ENCODE measurements around the gene TSPEAR.
"Not testable (repeated sequence)": the region's sequence is repeated elsewhere in the genome, so short reads cannot be mapped to it uniquely, and the experiment has no call there.

Gene TSPEAR

DNA sequence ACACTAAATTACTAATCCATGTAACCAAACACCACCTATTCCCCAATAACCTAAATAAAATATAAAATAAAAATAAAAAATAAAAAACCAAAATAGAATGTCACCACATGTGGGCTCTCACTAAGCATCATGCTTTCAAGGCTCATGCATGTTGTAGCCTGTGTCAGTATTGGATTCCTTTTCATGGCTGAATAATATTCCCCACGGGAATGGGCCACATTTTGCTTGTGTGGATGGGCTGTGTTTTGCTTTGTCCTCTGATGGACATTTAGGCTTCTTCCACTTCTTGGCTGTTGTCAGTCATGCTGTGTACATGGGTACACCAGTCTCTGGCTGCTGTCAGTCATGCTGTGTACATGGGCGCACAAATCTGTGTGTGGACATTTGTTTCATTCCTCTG lies 122.3 kb downstream of the TSPEAR start:
- H3K27ac ChIP-seq = no peak overlapping the region
- H4K20me1 ChIP-seq = no peaks in the 10 kb centered on the region
- peaks cover 24% of the 10 kb centered on the region for H3K4me1 ChIP-seq
- no peak for TF ChIP-seq Cebpa-rat (IDR thresholded peaks at IDR 0.05)
- no peaks in the 10 kb centered on the region for H3K36me3 ChIP-seq
- peaks cover 6% of the 10 kb centered on the region; the same call in 1 of the 2 replicates for H3K9me3 ChIP-seq
- H3K4me3 ChIP-seq = no peak overlapping the region
- no peak overlapping the region for H3K9ac ChIP-seq
- H3K27me3 ChIP-seq = no peaks in the 10 kb centered on the region
- no peak overlapping the region for H3K4me2 ChIP-seq

DNA sequence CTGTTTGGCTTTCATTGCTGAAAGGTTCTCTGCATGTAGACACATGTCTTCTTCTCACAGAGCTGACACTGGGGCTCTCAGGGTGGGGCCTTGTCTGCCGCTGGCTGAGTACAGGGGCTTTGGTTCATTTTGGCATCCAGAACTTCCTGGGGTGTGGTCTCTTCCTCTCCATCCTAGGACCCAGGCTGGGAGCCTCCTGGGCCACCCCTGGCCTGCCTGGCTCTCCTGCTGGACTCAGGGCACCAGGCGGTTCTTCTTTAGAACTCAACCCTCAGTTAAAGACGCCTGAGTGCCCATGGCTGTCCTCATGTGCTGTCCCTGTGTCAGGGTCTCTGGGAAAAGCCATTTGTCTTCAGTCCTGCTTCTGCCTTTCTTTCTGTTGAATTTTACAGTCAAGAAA lies 125.5 kb downstream of the TSPEAR start:
- Histone ChIP-seq H3K9me3 (peaks cover 23% of the 10 kb centered on the region), H3K27me3 (no peaks in the 10 kb centered on the region), H3K9ac (no peak overlapping the region), H3K4me2 (no peak overlapping the region), H3K4me3 (no peak overlapping the region), H4K20me1 (no peaks in the 10 kb centered on the region), H3K36me3 (no peaks in the 10 kb centered on the region), H3K27ac (no peak overlapping the region), H3K4me1 (peaks cover 24% of the 10 kb centered on the region)
- TF ChIP-seq Cebpa-rat (IDR thresholded peaks at IDR 0.05) = no peak

DNA sequence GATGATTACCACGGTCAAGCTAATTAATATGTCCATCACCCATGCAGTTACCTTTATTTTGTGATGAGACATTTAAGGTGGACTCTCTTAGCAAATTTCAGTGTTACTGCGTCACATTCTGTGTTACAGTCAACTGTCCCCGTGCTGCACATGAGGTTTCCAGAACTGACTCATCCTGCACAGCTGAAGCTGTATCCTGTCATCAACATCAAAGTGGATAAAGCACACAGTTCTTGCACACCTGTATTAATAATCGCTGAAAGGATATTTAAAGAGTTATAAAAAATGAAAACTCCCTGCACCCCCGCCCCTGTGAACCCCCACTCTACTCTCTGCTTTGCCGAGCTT lies 127.6 kb downstream of the TSPEAR start:
- peaks cover 44% of the 10 kb centered on the region for H3K9me3 ChIP-seq
- peaks cover 24% of the 10 kb centered on the region for H3K4me1 ChIP-seq
- TF ChIP-seq Cebpa-rat (IDR thresholded peaks at IDR 0.05) = no peak
- H3K4me2 ChIP-seq = no peak overlapping the region
- no peak overlapping the region for H3K27ac ChIP-seq
- H3K4me3 ChIP-seq = no peak overlapping the region
- H3K27me3 ChIP-seq = no peaks in the 10 kb centered on the region
- H3K36me3 ChIP-seq = no peaks in the 10 kb centered on the region
- no peaks in the 10 kb centered on the region for H4K20me1 ChIP-seq
- H3K9ac ChIP-seq = no peak overlapping the region

DNA sequence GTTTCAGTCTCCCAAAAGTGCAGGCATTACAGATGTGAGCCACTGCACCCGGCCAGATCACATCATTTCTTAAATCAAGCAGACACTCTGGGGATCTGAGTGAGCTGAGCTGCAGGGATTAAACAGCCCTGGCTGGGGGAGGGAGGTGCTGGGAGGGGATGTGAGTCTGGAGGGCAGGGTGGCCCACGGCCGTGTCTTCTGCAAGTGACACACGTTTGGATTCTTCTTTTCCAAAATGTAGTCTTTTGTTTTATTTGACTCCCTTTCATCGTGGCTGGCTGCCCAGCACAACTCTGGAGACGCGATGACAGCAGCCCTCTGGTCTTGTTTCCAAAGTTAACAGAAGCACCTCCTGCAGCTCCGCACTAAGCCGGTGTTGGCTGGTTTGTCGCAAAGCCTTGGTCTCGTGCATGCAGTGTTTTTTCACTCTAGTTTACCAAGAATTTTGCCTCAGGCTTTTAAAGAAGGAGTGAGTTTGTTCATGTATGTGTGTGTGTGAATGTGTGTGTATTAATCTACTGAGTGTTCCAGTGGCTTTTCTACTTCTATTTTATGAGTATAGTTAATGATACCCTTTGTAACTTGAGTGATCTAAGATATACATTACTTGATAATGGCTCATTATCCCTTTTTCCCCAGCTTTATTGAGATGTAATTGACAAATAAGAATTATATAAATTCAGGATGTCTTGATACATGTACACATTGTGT lies 128.1 kb downstream of the TSPEAR start:
- Histone ChIP-seq H3K9me3 (peaks cover 49% of the 10 kb centered on the region), H3K27ac (no peak overlapping the region), H4K20me1 (no peaks in the 10 kb centered on the region), H3K9ac (no peak overlapping the region), H3K36me3 (no peaks in the 10 kb centered on the region), H3K4me2 (no peak overlapping the region), H3K27me3 (no peaks in the 10 kb centered on the region), H3K4me3 (no peak overlapping the region), H3K4me1 (peaks cover 24% of the 10 kb centered on the region)
- TF ChIP-seq Cebpa-rat (IDR thresholded peaks at IDR 0.05) = no peak

DNA sequence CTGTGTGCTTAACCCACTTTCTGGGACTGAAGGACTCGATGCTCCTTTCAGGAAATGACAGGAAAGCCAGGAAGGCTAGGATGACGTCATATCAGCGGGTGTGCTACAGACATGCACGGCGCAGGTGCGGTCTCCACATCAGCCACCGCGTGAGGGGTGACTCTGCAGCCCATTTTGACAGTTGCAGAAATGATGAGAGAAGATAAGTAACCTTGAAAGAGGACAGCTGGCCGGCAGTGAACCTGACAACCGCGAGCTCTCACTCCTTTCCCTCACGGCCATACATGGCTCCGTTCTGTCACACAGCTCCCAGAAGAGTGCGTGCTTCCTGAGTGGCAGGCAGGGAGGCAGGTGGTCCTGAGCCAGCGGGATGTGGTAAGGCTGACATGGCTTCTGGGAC lies 129.3 kb downstream of the TSPEAR start:
- peak overlapping the region; percentile 52 for H3K4me2 ChIP-seq
- no peak overlapping the region for H3K4me3 ChIP-seq
- no peaks in the 10 kb centered on the region for H3K27me3 ChIP-seq
- no peak overlapping the region for H3K9ac ChIP-seq
- H3K27ac ChIP-seq = peak overlapping the region; percentile 43; the same call in 1 of the 2 replicates
- TF ChIP-seq Cebpa-rat (IDR thresholded peaks at IDR 0.05) = no peak
- H3K9me3 ChIP-seq = peaks cover 61% of the 10 kb centered on the region
- peaks cover 24% of the 10 kb centered on the region for H3K4me1 ChIP-seq
- H3K36me3 ChIP-seq = no peaks in the 10 kb centered on the region
- no peaks in the 10 kb centered on the region for H4K20me1 ChIP-seq

DNA sequence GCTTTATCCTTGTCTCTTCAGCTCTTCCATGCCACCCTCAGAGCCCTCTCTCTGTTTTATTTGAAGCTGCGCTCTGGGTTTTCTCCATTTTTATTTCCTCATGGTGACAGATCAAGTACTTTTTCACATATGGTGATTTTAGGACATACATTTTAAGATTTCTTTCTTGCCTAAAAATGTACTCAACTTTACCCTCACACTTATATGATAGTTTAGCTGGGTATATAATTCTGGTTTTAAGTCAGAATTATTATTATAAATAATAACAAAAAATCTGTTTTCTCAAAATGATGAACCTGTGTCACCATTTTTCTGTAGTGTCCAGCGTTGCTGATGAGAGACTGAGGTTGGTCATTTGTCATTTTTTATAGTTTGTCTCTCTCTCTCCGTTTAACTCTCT lies 130.2 kb downstream of the TSPEAR start:
- H3K4me3 ChIP-seq = no peak overlapping the region; the same call in 1 of the 2 replicates
- H3K4me2 ChIP-seq = peak overlapping the region; percentile 52
- no peaks in the 10 kb centered on the region for H4K20me1 ChIP-seq
- TF ChIP-seq Cebpa-rat (IDR thresholded peaks at IDR 0.05) = no peak
- H3K9me3 ChIP-seq = peaks cover 69% of the 10 kb centered on the region
- H3K36me3 ChIP-seq = no peaks in the 10 kb centered on the region
- no peaks in the 10 kb centered on the region for H3K27me3 ChIP-seq
- no peak overlapping the region for H3K9ac ChIP-seq
- peaks cover 24% of the 10 kb centered on the region for H3K4me1 ChIP-seq
- no peak overlapping the region for H3K27ac ChIP-seq

DNA sequence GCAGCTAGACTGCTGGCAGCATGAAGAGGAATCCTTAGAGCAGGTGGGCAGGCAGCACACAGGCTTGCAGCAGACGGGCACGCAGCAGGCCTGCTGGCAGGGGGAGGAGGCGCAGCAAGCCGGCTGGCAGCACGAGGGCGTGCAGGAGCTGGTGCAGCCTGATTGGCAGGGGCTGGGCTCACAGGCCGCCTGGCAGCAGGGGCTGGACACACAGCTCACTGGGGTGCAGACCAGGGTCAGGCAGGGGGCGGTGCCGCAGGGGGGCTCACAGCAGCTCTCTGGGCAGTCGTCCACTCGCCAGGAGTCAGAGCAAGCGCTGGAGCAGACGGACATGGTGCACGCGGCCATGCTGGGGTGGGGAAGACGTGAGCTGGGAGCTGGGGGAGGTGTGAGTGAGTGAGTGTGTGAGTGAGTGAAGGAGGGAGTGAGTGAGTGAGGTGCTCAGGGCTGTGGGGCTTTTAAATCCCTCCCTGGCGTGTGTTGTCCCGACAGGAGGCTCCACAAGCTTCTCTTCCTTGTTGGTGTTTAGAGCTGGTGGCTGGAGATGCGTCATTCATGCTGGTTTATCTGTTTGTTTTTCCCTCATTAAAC lies 131.0 kb downstream of the TSPEAR start, which contains the start of gene KRTAP10-5:
TSS of gene KRTAP10-5 (minus strand) at position 374 of the 591 bp plus-strand sequence. CDS start at position 348, 26 bp downstream.
- not testable (repeated sequence) for H3K9ac ChIP-seq, H3K4me3 ChIP-seq, H3K27me3 ChIP-seq, H3K36me3 ChIP-seq, H4K20me1 ChIP-seq
- peak within 1 kb of the TSS; percentile 43; the same call in 1 of the 2 replicates for H3K27ac ChIP-seq
- H3K4me1 ChIP-seq = peaks cover 24% of the 10 kb centered on the region
- peaks cover 64% of the 10 kb centered on the region for H3K9me3 ChIP-seq
- peak within 1 kb of the TSS; percentile 52 for H3K4me2 ChIP-seq

DNA sequence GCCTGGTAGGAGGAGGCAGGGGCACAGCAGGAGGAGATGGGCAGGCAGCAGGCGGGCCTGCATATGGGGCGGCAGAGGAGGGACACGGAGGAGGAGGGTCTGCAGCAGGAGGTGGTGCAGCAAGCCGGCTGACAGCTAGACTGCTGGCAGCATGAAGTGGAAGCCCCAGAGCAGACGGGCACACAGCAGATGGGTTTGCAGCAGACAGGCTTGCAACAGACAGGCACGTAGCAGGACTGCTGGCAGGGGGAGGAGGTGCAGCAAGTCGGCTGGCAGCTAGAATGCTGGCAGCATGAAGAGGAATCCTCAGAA lies 131.6 kb downstream of the TSPEAR start:
- H3K27me3 ChIP-seq = no peaks in the 10 kb centered on the region
- peaks cover 64% of the 10 kb centered on the region for H3K9me3 ChIP-seq
- H3K4me3 ChIP-seq = no peak overlapping the region
- no peak overlapping the region for H3K9ac ChIP-seq
- H3K36me3 ChIP-seq = no peaks in the 10 kb centered on the region
- TF ChIP-seq Cebpa-rat (IDR thresholded peaks at IDR 0.05) = no peak
- no peak overlapping the region for H3K27ac ChIP-seq
- no peaks in the 10 kb centered on the region for H4K20me1 ChIP-seq
- peaks cover 24% of the 10 kb centered on the region for H3K4me1 ChIP-seq
- no peak overlapping the region for H3K4me2 ChIP-seq

DNA sequence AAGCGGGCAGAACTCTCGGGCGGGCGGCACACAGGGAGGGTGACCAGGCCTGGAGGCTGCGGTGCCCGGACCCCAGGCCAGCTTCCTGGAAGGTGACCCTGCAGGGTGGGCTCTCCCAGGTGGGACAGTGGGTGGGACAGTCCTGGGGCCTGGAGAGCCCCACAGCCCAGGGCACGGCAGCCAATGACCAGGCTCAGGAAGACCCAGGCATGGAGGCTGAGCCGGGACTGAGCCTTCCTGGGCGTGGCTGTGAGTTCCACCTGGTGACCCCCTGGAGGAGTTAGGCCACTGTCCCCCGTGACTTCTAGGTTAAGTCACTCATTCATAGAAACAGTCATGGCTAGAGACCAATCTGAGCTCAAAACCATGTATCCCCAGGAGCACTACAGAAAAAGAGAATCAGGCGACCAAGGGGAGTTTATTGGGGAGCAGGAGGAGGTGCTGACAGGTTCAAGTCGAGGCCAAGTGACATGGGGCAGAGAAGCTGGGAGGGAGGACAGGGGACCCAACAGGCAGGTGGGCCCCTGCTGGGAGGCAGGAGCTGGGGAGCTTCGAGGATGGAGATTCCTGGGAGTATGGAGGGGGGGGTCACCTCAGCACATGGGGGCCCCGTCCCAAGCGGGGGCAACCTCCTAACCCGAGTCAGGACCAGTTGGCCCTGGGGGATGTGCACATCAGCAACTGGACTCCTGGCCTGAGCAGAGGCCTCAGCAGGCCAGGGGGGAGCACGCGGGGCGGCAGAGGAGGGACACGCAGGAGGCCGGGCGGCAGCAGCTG lies 132.1 kb downstream of the TSPEAR start:
- TF ChIP-seq Cebpa-rat (IDR thresholded peaks at IDR 0.05) = no peak
- Histone ChIP-seq H3K4me1 (peaks cover 21% of the 10 kb centered on the region), H3K9ac (no peak overlapping the region), H3K27me3 (no peaks in the 10 kb centered on the region), H3K27ac (no peak overlapping the region), H3K36me3 (no peaks in the 10 kb centered on the region), H4K20me1 (no peaks in the 10 kb centered on the region), H3K9me3 (peaks cover 64% of the 10 kb centered on the region), H3K4me3 (no peak overlapping the region), H3K4me2 (no peak overlapping the region)

All from BLaER1 (cell line).